Occipital lobe (tissue), 2 donors: ENCODE data around the gene TUBA4A. TPM values are rescaled to one million over a fixed set of nuclear protein-coding genes. Genes with fewer than 3 reads are reported as not detected.
"Not testable (repeated sequence)": the region's sequence is repeated elsewhere in the genome, so short reads cannot be mapped to it uniquely, and the experiment has no call there.

Experiments used
- DNase-seq: peaks from one replicate; lab custom pipeline; 2025; lab: John Stamatoyannopoulos, UW
- total RNA-seq: library from RNA; depleted of rRNA; stranded (reverse); fragments of >200 nt; gene quantifications from one replicate; pipeline ENCODE4 v1.2.3, GENCODE V29; 2014

TUBA4A gene
- total RNA-seq, 1 donor from 2014 or later = 2.7 TPM

GRCh38 chr2:219269362-219270054, 15.8 kb upstream of the TUBA4A start:
- no peak for DNase-seq

GRCh38 chr2:219268294-219268693, 14.6 kb upstream of the TUBA4A start:
- DNase-seq = no peak

- no peak for DNase-seq
These were observed 13.2 kb upstream of the TUBA4A start for GRCh38 chr2:219266886-219267285.

- no peak for DNase-seq
These were observed 12.5 kb upstream of the TUBA4A start for GRCh38 chr2:219266232-219266631.

DNA sequence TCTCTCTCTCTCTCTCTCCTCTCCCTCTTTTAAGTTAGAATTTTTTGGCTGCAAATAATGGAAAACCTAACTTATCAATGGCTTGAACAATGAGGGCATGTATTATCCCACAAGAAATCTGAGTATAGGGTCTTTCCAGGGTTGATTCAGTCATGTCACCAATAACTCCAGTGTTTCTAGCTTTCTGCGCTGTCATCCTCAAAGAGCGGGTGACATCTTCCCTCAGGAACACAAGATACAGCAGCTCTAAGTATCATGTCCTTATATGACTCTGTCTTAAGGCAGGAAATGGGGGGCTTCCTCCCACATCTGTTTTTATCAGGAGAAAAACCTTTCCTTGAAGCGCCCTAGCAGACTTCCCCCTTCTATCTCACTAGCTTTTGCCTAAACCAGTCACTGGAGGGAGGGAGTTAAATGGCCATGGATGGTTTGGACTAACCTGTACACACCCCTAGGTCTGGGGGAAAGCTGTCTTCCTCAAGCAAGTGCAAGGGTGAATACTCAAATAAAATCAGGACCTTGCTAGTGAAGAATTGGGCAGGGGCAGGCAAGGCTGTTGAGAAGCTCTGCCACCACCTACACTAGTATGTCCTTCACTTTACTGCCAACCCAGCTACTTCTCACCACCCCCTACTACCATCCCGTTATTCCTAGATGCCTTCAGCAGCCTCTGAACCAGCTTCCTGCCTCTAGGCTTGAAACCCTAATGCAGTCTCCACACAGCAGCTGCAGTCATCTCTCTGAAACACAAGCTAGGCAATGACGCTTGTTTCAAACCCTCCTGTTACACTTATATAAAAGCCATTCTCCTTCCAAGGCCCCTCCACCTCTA, 7.5 kb upstream of the TUBA4A start:
- no peak for DNase-seq

- DNase-seq = not testable (repeated sequence)
These were observed 5.2 kb upstream of the TUBA4A start for GRCh38 chr2:219258942-219259341.

- no peak for DNase-seq
These were observed 978 bp upstream of the TUBA4A start for GRCh38 chr2:219254590-219255201.

DNA sequence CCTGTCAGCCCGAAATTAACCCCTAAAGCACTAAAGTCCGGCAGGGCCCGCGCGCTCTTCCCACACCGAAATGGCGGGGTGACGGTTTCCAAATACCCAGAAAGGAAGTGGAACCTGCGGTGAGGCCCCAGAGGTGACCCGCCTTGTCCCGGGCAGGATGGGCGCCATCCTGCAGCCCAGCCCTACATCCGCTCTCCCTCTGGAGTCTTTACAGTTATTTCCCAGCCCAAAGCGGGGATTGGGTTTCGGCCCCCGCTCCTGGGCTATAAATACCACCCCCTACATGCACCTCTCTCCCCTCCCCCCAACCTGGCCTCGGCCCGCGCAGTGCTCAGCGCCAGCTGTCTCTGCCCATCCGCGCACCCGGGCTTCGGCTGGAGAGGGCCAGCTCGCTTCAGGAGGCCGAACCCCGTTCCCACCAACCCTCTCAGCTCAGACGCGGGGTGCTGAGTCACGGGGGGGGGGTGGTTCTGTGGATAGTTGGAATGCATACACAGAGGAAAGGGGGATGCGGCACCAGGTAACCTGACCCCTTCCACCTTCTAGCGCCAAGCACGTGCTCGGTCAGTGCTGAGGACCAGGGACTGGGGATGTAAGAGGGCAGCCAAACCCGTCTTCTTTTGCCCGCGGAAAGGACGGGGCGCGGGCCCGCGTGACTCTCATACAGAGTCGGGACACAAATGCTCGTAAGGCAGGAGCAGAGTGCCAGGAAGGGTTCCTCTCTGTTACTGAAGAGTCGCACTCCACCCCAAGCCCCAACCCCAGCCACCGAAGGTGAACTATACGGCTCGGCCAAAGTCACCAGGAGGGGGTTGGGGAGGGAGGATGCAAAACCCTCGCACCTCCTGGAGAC, 592 bp downstream of the TUBA4A start, which contains the start of gene TUBA4B:
TSS of gene TUBA4B (plus strand) at position 344 of the 853 bp plus-strand sequence. CDS start at position 509, 165 bp downstream.
- no peak for DNase-seq

DNA sequence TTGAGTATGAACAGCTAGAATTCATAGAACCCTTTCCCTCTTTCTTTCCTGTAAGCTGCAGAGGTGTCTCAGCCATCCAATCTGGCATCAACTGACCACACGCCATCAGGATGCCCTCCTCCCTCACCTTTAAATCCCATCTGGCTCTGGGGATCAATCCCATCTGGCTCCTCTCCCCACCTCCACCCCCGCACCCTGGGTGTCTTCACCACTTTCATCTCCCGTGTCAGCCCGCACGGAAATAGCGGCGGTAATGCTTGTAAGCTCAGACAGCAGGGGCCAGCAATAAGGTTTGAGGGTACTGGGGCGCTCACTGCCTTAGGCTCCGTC, 1.2 kb downstream of the TUBA4A start:
- no peak for DNase-seq

- no peak for DNase-seq
These were observed 1.6 kb downstream of the TUBA4A start for GRCh38 chr2:219252084-219252483.

- no peak for DNase-seq
These were observed 2.1 kb downstream of the TUBA4A start for GRCh38 chr2:219251656-219252055.

DNA sequence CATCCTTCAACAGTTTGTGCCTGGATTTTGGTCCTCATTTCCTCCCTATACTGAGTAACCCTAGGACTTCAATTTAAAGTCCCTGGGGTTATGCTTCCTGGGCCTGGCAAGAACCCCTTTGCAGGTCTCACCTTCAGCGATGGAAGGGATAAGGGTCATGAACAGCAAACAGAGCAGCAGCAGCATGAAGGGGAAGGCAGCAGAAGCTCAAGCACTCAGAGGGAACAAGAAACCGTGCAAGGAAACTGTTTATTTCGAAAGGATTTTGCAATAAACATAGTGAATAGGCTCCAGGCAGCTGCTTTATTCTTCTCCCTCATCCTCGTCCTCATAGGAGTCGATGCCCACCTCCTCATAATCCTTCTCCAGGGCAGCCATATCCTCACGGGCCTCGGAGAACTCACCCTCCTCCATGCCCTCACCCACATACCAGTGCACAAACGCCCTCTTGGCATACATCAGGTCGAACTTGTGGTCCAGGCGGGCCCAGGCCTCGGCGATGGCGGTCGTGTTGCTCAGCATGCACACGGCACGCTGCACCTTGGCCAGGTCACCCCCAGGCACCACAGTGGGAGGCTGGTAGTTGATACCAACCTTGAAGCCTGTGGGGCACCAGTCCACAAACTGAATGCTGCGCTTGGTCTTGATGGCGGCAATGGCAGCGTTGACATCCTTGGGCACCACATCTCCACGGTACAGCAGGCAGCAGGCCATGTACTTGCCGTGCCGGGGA, 3.5 kb downstream of the TUBA4A start:
- DNase-seq = no peak

DNA sequence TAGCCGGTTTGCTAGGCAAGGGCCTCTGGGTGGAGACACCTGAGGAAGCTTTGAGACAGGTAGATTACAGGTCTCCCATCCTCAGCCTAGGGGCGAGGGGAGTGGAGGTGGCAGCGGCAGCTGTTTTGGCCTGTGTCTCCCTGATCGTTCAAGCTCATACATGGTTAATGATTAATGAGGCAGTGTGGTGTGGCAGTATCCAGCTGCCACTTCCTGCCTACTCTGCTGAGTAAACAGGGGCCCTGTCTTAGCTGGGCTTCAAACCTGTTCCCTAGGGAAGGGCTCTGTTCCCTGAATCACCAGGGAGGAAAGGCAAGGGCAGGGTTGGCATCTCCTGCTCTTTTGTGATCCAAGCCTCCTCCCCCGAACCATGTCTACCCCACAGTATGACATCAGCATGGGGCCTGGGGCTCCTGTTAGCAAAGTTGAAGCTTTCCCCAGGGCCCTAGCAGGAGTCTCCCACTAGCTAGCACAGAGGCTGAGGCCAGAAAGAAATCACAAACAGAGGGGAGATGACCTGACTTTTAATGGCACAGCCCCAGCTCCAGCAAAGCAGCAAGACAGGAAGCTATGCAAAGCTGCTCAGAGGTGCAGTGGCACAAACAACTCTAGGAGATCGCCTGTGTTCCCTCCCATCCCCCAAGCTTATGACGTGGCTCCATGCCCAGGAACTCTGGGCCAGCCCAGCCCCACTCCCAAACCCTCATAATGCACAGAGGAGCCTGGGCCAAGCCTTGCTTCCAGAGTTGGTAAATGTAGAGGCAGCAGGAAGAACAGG, 4.3 kb downstream of the TUBA4A start:
- peak; percentile 37 for DNase-seq

DNA sequence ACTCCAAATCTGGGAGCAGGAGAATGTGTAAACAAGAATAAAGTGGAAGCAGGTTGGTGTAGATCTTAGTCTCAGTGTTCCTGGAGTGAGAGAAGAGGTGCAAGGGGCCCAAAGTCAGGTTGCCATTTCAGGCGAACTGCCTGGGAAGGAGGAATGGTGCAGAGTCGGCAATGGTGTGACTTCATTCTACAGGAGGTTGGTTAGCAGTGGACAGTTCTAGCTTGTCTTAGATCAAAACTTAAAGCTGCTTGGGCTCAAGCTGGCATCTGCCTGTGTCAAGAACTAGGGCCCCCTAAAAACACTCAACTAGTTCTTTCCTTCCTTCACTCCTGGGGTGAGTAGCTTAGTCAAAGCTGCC, 4.9 kb downstream of the TUBA4A start:
- no peak for DNase-seq

- DNase-seq = no peak
These were observed 5.8 kb downstream of the TUBA4A start for GRCh38 chr2:219247678-219248642.

DNA sequence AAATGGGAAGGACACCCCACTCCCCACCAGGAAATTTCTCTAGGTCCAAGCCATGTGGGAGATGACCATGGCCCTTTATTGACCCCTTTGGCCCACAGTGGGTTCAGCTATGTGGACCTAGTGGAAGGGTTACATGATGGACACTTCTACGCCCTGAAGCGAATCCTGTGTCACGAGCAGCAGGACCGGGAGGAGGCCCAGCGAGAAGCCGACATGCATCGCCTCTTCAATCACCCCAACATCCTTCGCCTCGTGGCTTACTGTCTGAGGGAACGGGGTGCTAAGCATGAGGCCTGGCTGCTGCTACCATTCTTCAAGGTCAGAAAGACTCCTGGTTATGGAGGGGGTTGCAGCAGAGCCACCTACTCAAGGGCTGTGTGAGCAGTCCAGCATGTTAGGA, 7.2 kb downstream of the TUBA4A start:
- DNase-seq = no peak

DNA sequence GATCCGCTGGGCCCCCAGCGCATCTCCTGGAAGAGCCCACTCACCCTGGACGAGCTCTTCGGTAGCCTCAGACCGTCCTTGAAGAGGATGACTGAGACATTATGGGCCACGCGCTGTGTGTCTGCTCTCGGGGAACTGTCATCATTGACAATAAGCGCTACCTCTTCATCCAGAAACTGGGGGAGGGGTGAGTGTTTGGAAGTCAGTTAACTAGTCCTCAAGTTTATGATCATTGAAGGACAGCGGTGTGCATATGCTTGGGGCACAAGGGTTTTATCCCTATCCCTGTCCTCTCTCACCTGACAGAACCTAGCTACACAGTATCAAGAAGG, 7.9 kb downstream of the TUBA4A start:
- no peak for DNase-seq

- DNase-seq = peak; percentile 88
These were observed 8.4 kb downstream of the TUBA4A start, which contains the start of the genes GLB1L and STK16 for GRCh38 chr2:219245148-219245898. GLB1L (minus strand) TSS chr2:219245444; CDS start chr2:219243573, 1,871 bp downstream. STK16 (plus strand) TSS chr2:219245479; CDS start chr2:219246000, 521 bp downstream.
